HepG2 (cell line): ENCODE results near the gene STH.

Source experiments
- BRCA1 ChIP-seq: sonication (generic); formaldehyde crosslinking; IDR thresholded peaks from 2 replicates; pipeline ENCODE4 v1.4.0; 2020; ENCODE audit warnings: missing genetic modification reagents
- ERF ChIP-seq: IDR thresholded peaks from 2 replicates; pipeline ENCODE4 v1.6.1; 2018; ENCODE audit warnings: missing biosample characterization, missing genetic modification reagents
- EZH2 ChIP-seq: conservative IDR thresholded peaks from 2 replicates; pipeline ENCODE4 v1.6.1; 2012; ENCODE audit warnings: mild to moderate bottlenecking, low read depth, low read length, moderate library complexity
- FOXM1 ChIP-seq: sonication (generic); formaldehyde crosslinking; IDR thresholded peaks from 2 replicates; pipeline ENCODE4 v1.5.0; 2020; ENCODE audit warnings: missing genetic modification reagents
- JUNB ChIP-seq: sonication (generic); formaldehyde crosslinking; IDR thresholded peaks from 2 replicates; pipeline ENCODE4 v1.8.0; 2022; ENCODE audit warnings: missing genetic modification reagents, mild to moderate bottlenecking, borderline replicate concordance
- POLR2AphosphoS5 ChIP-seq: IDR thresholded peaks from 2 replicates; pipeline ENCODE4 v1.6.1; 2012; ENCODE audit warnings: low read depth, low read length
- RFX5 ChIP-seq: IDR thresholded peaks from 2 replicates; pipeline ENCODE4 v1.6.1; 2011; ENCODE audit warnings: low read depth, low read length, improper control_type of control experiment
- TRIM24 ChIP-seq: sonication (generic); formaldehyde crosslinking; IDR thresholded peaks from 2 replicates; pipeline ENCODE4 v1.8.0; 2022; ENCODE audit warnings: mild to moderate bottlenecking, missing genetic modification reagents
- ZNF180 ChIP-seq: sonication (generic); formaldehyde crosslinking; IDR thresholded peaks from 2 replicates; pipeline ENCODE4 v1.4.0; 2020; ENCODE audit warnings: low read depth, missing genetic modification reagents, borderline replicate concordance
- ZNF230 ChIP-seq: sonication (generic); formaldehyde crosslinking; IDR thresholded peaks from 2 replicates; pipeline ENCODE4 v1.4.0; 2020; ENCODE audit warnings: mild to moderate bottlenecking, missing genetic modification reagents
- TF ChIP-seq, protein P1 (sequence below): sonication (generic); formaldehyde crosslinking; IDR thresholded peaks from 2 replicates; pipeline ENCODE4 v1.5.0; 2020; ENCODE audit warnings: mild to moderate bottlenecking, missing genetic modification reagents, moderate library complexity
- TF ChIP-seq, protein P2 (sequence below): sonication (generic); formaldehyde crosslinking; IDR thresholded peaks from 2 replicates; pipeline ENCODE4 v1.5.0; 2020; ENCODE audit warnings: missing genetic modification reagents

DNA sequence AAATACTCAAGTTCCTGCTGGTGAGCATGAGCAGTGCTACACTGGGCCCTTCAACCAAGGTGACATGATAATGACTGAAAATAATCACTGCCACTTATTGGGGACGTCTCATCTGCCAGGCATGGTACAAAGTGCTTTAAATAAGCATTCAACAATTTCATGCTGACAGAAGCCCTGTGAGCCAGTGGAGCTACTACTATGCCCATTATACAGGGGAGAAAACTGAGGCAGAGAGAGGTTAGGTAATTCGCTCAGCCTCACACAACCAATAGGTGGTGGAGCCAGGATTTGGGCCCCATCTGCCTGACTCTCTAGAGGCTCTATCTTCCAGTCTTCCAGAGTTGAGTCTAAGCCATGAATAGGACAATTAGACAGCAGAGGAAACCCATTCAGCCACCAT, 30.3 kb upstream of the STH start:
- no peak for TF ChIP-seq ZNF230 (CRISPR knock-in tag)
- TF ChIP-seq JUNB (CRISPR knock-in tag): no peak
- no peak for TF ChIP-seq TRIM24 (CRISPR knock-in tag)
- no peak for TF ChIP-seq BRCA1 (CRISPR knock-in tag)
- TF ChIP-seq, protein P1, sequence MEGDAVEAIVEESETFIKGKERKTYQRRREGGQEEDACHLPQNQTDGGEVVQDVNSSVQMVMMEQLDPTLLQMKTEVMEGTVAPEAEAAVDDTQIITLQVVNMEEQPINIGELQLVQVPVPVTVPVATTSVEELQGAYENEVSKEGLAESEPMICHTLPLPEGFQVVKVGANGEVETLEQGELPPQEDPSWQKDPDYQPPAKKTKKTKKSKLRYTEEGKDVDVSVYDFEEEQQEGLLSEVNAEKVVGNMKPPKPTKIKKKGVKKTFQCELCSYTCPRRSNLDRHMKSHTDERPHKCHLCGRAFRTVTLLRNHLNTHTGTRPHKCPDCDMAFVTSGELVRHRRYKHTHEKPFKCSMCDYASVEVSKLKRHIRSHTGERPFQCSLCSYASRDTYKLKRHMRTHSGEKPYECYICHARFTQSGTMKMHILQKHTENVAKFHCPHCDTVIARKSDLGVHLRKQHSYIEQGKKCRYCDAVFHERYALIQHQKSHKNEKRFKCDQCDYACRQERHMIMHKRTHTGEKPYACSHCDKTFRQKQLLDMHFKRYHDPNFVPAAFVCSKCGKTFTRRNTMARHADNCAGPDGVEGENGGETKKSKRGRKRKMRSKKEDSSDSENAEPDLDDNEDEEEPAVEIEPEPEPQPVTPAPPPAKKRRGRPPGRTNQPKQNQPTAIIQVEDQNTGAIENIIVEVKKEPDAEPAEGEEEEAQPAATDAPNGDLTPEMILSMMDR (CRISPR knock-in tag): no peak
- TF ChIP-seq, protein P2, sequence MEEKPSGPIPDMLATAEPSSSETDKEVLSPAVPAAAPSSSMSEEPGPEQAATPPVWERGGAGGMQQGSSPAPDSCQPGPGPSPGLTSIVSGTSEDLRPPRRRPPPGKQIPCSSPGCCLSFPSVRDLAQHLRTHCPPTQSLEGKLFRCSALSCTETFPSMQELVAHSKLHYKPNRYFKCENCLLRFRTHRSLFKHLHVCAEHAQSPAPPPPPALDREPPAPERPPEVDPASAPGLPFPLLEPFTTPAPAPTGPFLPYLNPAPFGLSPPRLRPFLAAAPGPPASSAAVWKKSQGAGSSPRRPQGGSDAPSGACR: no peak
- no peak for TF ChIP-seq POLR2AphosphoS5
- no peak for TF ChIP-seq ERF (CRISPR knock-in tag)
- no peak for TF ChIP-seq FOXM1
- no peak for TF ChIP-seq EZH2
- no peak for TF ChIP-seq ZNF180 (CRISPR knock-in tag)
- no peak for TF ChIP-seq RFX5
